ENCODE results near the gene PPP6C.

- TF ChIP-seq CTCF (IDR thresholded peaks at IDR 0.05) (no peak), POLR2A (IDR thresholded peaks at IDR 0.05) (no peak)
Measured at GRCh38 chr9:125160750-125161149, 28.9 kb downstream of the PPP6C start.
